NCI-H2227 treated with DMSO at 0.1 percent for 48 hours (cell line): ENCODE results near the gene CLDN11.

Experiments used
- DNase-seq: peaks from one replicate; lab custom pipeline; 2025; lab: John Stamatoyannopoulos, UW

Gene CLDN11

GRCh38 chr3:170426240-170426797 is 7.7 kb downstream of the CLDN11 start:
- DNase-seq = no peak

- no peak for DNase-seq
These were observed 9.4 kb downstream of the CLDN11 start for GRCh38 chr3:170428095-170428494.

GRCh38 chr3:170429050-170429449 is 10.4 kb downstream of the CLDN11 start:
- DNase-seq = no peak

GRCh38 chr3:170431054-170431453 is 12.4 kb downstream of the CLDN11 start:
- no peak for DNase-seq

- no peak for DNase-seq
These were observed 13.7 kb downstream of the CLDN11 start for GRCh38 chr3:170432416-170432815.

- no peak for DNase-seq
These were observed 18.0 kb downstream of the CLDN11 start for GRCh38 chr3:170436697-170437096.

GRCh38 chr3:170437176-170437575 is 18.5 kb downstream of the CLDN11 start:
- no peak for DNase-seq

GRCh38 chr3:170437696-170438407 is 19.2 kb downstream of the CLDN11 start:
- DNase-seq = no peak

- DNase-seq = no peak
These were observed 20.2 kb downstream of the CLDN11 start for GRCh38 chr3:170438836-170439235.

- DNase-seq = no peak
These were observed 21.7 kb downstream of the CLDN11 start for GRCh38 chr3:170440344-170440743.

- no peak for DNase-seq
These were observed 22.7 kb downstream of the CLDN11 start for GRCh38 chr3:170441412-170441811.

GRCh38 chr3:170442947-170443346 is 24.3 kb downstream of the CLDN11 start:
- DNase-seq = no peak

GRCh38 chr3:170443457-170443856 is 24.8 kb downstream of the CLDN11 start:
- DNase-seq = no peak

- no peak for DNase-seq
These were observed 29.9 kb downstream of the CLDN11 start for GRCh38 chr3:170448584-170448983.

GRCh38 chr3:170450039-170450438 is 31.4 kb downstream of the CLDN11 start:
- DNase-seq = no peak

GRCh38 chr3:170454509-170454908 is 35.8 kb downstream of the CLDN11 start:
- no peak for DNase-seq

GRCh38 chr3:170458285-170458684 is 39.6 kb downstream of the CLDN11 start:
- DNase-seq = no peak

- no peak for DNase-seq
These were observed 44.3 kb downstream of the CLDN11 start for GRCh38 chr3:170463011-170463410.

- DNase-seq = no peak
These were observed 47.3 kb downstream of the CLDN11 start for GRCh38 chr3:170465955-170466354.

GRCh38 chr3:170467007-170467406 is 48.3 kb downstream of the CLDN11 start:
- peak; percentile 74 for DNase-seq

GRCh38 chr3:170467571-170468147 is 49.0 kb downstream of the CLDN11 start:
- DNase-seq = peak; percentile 64

GRCh38 chr3:170469151-170470062 is 50.7 kb downstream of the CLDN11 start:
- no peak for DNase-seq
